NCI-H1105 (cell line): ENCODE results near the gene SLA2.
A peak's percentile ranks its signal among the peaks of the same experiment; 100 is the strongest.
"Not testable (repeated sequence)": the region's sequence is repeated elsewhere in the genome, so short reads cannot be mapped to it uniquely, and the experiment has no call there.

Source experiments
- DNase-seq: peaks from one replicate; lab custom pipeline; 2025; lab: John Stamatoyannopoulos, UW

Gene SLA2

GRCh38 chr20:36573798-36574365, 72.1 kb downstream of the SLA2 start:
- DNase-seq = no peak

DNA sequence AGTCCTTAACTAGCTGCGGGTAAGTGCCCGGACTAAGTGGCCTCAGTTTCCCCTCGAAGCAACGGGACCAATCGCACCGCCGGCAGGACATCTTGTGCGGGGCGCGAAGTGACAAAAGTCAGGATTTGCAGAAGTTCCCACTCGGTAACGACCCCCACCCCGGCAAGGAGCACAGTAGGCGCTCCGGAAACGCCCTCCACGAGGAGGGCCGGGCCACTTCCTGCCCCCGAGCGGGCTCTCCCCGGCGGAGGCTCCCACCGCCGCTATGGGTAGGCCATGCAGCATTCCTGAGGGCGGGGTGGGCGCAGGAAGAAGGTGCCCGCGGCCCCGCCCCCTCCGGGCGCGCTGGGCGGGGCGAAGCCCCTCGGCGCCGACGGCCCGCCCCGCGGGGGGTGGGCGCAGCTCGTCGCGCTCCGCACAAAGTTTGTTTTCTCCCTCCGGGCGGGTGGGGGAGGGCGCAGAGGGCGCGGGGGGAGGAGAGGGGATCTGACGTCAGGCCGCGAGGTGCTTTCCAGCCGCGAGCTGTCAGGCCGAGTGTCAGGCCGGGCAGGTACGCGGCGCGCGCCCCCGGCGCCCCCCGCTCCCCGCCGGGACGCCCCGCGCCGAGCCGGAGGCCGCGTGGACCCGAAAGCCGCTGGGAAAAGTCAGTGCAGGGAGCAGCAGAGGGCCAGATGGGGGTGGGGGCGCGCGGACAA, 72.7 kb downstream of the SLA2 start, which contains the start of gene TGIF2:
Gene TGIF2 (plus strand): TSS at position 495 of the 695 bp plus-strand sequence. CDS start 5,178 bp downstream, outside the sequence.
- peak; percentile 36 for DNase-seq

GRCh38 chr20:36572701-36573102, 73.3 kb downstream of the SLA2 start:
- no peak for DNase-seq

DNA sequence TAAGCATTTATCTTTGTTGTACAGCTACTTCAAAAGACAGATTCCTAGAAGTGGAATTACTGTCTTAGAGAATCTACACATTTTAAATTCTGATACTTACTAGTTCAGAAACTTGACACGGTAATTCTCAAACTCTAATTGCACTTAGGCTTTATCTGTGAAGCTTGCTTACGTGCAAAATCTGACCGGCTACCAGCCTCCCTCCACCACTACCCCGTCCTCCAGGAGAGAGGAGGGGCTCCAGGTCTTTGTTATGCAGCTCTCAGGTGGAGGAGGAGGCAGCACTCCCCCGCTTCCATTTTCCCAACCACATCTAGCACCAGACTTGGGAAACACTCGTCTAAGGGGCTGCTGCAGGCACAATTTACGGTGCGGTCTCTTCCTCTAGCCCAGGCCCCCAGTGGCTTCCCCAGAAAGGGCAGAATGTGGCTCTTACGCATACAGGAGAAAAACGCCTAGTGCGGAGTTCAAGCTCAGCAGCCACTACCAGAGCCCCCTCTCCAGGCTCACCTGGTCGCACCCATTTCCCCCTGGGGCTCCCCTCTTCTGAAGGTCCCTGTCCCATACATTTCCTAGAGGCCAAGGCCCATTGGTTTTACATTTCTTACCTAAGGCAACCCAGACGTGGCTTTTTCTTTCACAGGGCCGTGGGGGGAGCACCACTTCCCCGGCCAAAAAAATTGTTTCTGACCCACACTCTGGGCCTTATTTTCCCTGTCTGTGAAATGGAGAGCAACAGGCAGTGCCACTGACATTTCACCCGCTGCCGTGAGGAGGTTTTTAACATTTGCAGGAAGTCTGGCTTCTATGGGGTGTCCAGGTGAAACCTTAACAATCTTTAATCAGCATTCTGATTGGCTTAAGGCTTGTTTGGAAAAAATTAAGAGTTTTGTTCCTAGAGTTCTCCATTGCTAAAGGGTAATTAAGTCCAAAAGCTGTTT, 74.2 kb downstream of the SLA2 start:
- no peak for DNase-seq

DNA sequence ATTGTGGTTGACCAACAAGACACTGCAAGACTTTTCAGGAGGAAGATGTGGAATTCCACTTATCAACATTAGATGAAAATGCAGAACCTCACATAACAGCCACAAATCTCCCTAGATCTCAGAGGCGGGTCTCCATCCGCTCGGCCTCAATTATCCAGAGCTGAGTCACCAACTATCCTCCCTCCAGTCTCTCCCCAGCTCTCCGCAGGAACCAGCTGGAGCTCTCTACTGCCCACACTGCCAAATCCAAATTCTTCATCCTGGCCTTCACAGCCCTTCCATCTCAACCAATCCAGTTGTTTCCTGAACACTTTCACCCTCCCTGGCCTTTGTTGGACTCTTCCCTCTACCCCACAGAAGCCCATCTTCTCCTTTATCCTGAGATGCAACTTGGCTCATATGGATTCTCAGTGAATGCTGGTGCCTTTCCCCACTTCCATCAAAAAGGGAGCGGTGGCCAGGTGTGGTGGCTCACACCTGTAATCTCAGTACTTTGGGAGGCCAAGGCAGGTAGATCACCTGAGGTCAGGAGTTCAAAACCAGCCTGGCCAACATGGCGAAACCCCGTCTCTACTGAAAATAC, 76.1 kb downstream of the SLA2 start:
- no peak for DNase-seq

- DNase-seq = no peak
Observed at GRCh38 chr20:36565520-36565919, 80.5 kb downstream of the SLA2 start.

- not testable (repeated sequence) for DNase-seq
Observed at GRCh38 chr20:36564726-36565121, 81.3 kb downstream of the SLA2 start.

DNA sequence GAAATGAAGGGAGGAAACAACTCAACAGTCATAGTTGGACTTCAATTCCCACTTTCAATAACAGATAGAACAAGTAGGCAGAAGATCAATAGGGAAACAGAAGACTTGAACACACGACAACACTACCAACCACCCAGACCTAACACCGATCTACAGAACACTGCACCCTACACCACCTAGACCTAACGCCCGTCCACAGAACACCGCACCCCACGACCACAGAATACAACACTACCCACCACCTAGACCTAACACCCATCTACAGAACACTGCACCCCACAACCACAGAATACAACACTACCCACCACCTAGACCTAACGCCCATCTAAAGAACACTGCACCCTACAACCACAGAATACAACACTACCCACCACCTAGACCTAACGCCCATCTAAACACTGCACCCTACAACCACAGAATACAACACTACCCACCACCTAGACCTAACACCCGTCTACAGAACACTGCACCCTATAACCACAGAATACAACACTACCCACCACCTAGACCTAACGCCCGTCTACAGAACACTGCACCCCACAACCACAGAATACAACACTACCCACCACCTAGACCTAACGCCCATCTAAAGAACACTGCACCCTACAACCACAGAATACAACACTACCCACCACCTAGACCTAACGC, 81.8 kb downstream of the SLA2 start:
- not testable (repeated sequence) for DNase-seq

DNA sequence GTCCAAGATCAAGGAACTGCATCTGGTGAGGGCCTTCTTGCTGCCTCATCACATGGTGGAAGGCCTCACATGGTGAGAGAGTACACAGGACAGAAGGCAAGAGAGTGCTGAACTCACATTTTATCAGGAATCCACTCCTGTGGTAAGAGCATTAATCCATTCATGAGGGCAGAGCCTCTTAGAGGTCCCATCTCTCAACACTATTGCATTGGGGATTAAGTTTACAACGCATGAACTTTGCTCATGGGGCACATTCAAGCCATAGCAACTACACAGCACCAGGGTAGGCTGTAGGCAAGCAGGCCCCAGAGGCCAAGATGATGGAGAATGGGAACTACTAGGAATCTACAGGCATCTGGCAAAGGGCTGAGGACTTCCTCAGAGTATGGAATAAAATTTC, 82.6 kb downstream of the SLA2 start:
- DNase-seq = no peak

- DNase-seq = no peak
Observed at GRCh38 chr20:36562724-36563123, 83.3 kb downstream of the SLA2 start.
